H9 (cell line): ENCODE measurements around the gene APOH. TPM values are rescaled to one million over a fixed set of nuclear protein-coding genes. Genes with fewer than 3 reads are reported as not detected.

ENCODE experiments used
- DNase-seq: peaks from one replicate; pipeline ENCODE4 v3.0.0-alpha.2; 2017
- H2AFZ ChIP-seq: one replicate; pipeline ENCODE4 v1.6.1; 2013; ENCODE audit warnings: mild to moderate bottlenecking, low read length, control low read depth, moderate library complexity
- H2AK5ac ChIP-seq: 2 replicates; pipeline ENCODE4 v1.6.1; 2013; ENCODE audit warnings: low read length, control low read depth, mixed read lengths; ENCODE audit not compliant: insufficient read length
- H2BK120ac ChIP-seq: one replicate; pipeline ENCODE4 v1.6.1; 2013; ENCODE audit warnings: low read depth, mild to moderate bottlenecking, low read length, control low read depth, inconsistent platforms; ENCODE audit not compliant: poor library complexity, severe bottlenecking
- H2BK12ac ChIP-seq: 2 replicates; pipeline ENCODE4 v1.6.1; 2013; ENCODE audit warnings: low read length, control low read depth, mixed read lengths, low read depth; ENCODE audit not compliant: insufficient read length
- H2BK15ac ChIP-seq: 2 replicates; pipeline ENCODE4 v1.6.1; 2013; ENCODE audit warnings: low read depth, low read length, control low read depth
- H2BK20ac ChIP-seq: one replicate; pipeline ENCODE4 v1.6.1; 2013; ENCODE audit warnings: low read depth, mild to moderate bottlenecking, low read length, control low read depth, inconsistent platforms; ENCODE audit not compliant: poor library complexity, severe bottlenecking
- H2BK5ac ChIP-seq: 2 replicates; pipeline ENCODE4 v1.6.1; 2013; ENCODE audit warnings: low read length, control low read depth, mixed read lengths; ENCODE audit not compliant: insufficient read length
- H3K14ac ChIP-seq: 2 replicates; pipeline ENCODE4 v1.6.1; 2013; ENCODE audit warnings: low read length, control low read depth; ENCODE audit not compliant: insufficient read depth
- H3K18ac ChIP-seq: 2 replicates; pipeline ENCODE4 v1.6.1; 2013; ENCODE audit warnings: low read depth, mild to moderate bottlenecking, mixed read lengths, low read length, control low read depth; ENCODE audit not compliant: insufficient read length
- H3K23ac ChIP-seq: 2 replicates; pipeline ENCODE4 v1.6.1; 2013; ENCODE audit warnings: low read length, control low read depth, mixed read lengths, low read depth; ENCODE audit not compliant: insufficient read length
- H3K23me2 ChIP-seq: 2 replicates; pipeline ENCODE4 v1.6.1; 2013; ENCODE audit warnings: low read depth, mild to moderate bottlenecking, mixed read lengths, low read length, control low read depth; ENCODE audit not compliant: insufficient read length, poor library complexity, severe bottlenecking
- H3K27ac ChIP-seq: 2 replicates; pipeline ENCODE4 v1.5.1; 2013; ENCODE audit warnings: low read length, control low read depth, mixed read lengths, low read depth; ENCODE audit not compliant: insufficient read length
- H3K27me3 ChIP-seq: 2 replicates; pipeline ENCODE4 v1.6.1; 2013; ENCODE audit warnings: low read length, control low read depth, inconsistent platforms; ENCODE audit not compliant: insufficient read depth
- H3K4ac ChIP-seq: 2 replicates; pipeline ENCODE4 v1.6.1; 2013; ENCODE audit warnings: low read depth, mild to moderate bottlenecking, control low read depth, inconsistent platforms, low read length, moderate library complexity
- H3K4me1 ChIP-seq: 2 replicates; pipeline ENCODE4 v1.6.1; 2013; ENCODE audit warnings: low read length, control low read depth, inconsistent platforms; ENCODE audit not compliant: insufficient read depth
- H3K4me2 ChIP-seq: 2 replicates; pipeline ENCODE4 v1.6.1; 2013; ENCODE audit warnings: low read length, control low read depth, mixed read lengths; ENCODE audit not compliant: insufficient read length, insufficient read depth
- H3K56ac ChIP-seq: 2 replicates; pipeline ENCODE4 v1.6.1; 2013; ENCODE audit warnings: low read depth, mild to moderate bottlenecking, mixed read lengths, low read length, control low read depth; ENCODE audit not compliant: insufficient read length
- H3K79me1 ChIP-seq: 2 replicates; pipeline ENCODE4 v1.6.1; 2013; ENCODE audit warnings: low read depth, mild to moderate bottlenecking, moderate library complexity, low read length, control low read depth, inconsistent platforms; ENCODE audit not compliant: insufficient read depth, poor library complexity, severe bottlenecking
- H3K79me2 ChIP-seq: 2 replicates; pipeline ENCODE4 v1.6.1; 2013; ENCODE audit warnings: low read length, control low read depth, inconsistent platforms; ENCODE audit not compliant: insufficient read depth
- H3K9ac ChIP-seq: 2 replicates; pipeline ENCODE4 v1.6.1; 2013; ENCODE audit warnings: low read length, control low read depth, mixed read lengths; ENCODE audit not compliant: insufficient read length; ENCODE audit errors: extremely low read depth
- H3K9me3 ChIP-seq: one replicate; pipeline ENCODE4 v1.6.1; 2013; ENCODE audit warnings: low read depth, low read length, inconsistent platforms; ENCODE audit not compliant: control insufficient read depth
- H3T11ph ChIP-seq: one replicate; pipeline ENCODE4 v1.6.1; 2013; ENCODE audit warnings: mild to moderate bottlenecking, low read length, control low read depth, inconsistent platforms
- H4K20me1 ChIP-seq: one replicate; pipeline ENCODE4 v1.6.1; 2013; ENCODE audit not compliant: control insufficient read depth, insufficient read length, insufficient read depth
- H4K5ac ChIP-seq: 2 replicates; pipeline ENCODE4 v1.6.1; 2013; ENCODE audit warnings: low read depth, mild to moderate bottlenecking, mixed read lengths, low read length, control low read depth; ENCODE audit not compliant: insufficient read length
- H4K8ac ChIP-seq: replicated peaks from 2 replicates; pipeline ENCODE4 v1.6.1; 2013; ENCODE audit warnings: low read length, control low read depth, mixed read lengths, low read depth; ENCODE audit not compliant: insufficient read length
- H4K91ac ChIP-seq: 2 replicates; pipeline ENCODE4 v1.6.1; 2013; ENCODE audit warnings: low read depth, mild to moderate bottlenecking, moderate library complexity, mixed read lengths, low read length, control low read depth; ENCODE audit not compliant: insufficient read length
- H3K27ac Mint-ChIP-seq, 3 experiments: 2 replicates in 2 of 3; 3 replicates in 1 of 3; pipeline ENCODE4 v1.8.0; 2020 to 2021; ENCODE audit warnings: mixed read lengths in 3 of 3, mild to moderate bottlenecking in 1 of 3, moderate library complexity in 1 of 3
- H3K27me3 Mint-ChIP-seq: 2 replicates; pipeline ENCODE4 v1.8.0; 2021; ENCODE audit warnings: low read depth, mild to moderate bottlenecking, moderate library complexity, mixed read lengths
- H3K36me3 Mint-ChIP-seq, 3 experiments: 2 replicates in 2 of 3; 3 replicates in 1 of 3; pipeline ENCODE4 v1.8.0; 2020 to 2021; ENCODE audit warnings: low read depth in 3 of 3, mixed read lengths in 3 of 3; ENCODE audit not compliant: insufficient read depth in 1 of 3
- H3K4me1 Mint-ChIP-seq, 2 experiments: 2 replicates each; pipeline ENCODE4 v1.8.0; 2020; ENCODE audit warnings: mixed read lengths in 2 of 2
- H3K4me3 Mint-ChIP-seq, 2 experiments: 2 replicates in 1 of 2; 3 replicates in 1 of 2; pipeline ENCODE4 v1.8.0; 2020 to 2021; ENCODE audit warnings: mild to moderate bottlenecking in 2 of 2, mixed read lengths in 2 of 2, moderate library complexity in 1 of 2
- H3K9me3 Mint-ChIP-seq, 2 experiments: 2 replicates in 1 of 2; 3 replicates in 1 of 2; pipeline ENCODE4 v1.8.0; 2020; ENCODE audit warnings: mild to moderate bottlenecking in 2 of 2, mixed read lengths in 2 of 2, moderate library complexity in 1 of 2
- total RNA-seq: library from RNA; stranded (reverse); gene quantifications from 2 replicates; pipeline ENCODE4 v1.2.1, GENCODE V29; 2021
- TF ChIP-seq, protein P1 (sequence below): fragments of 200-600 bp; sonication (generic); conservative IDR thresholded peaks from 3 replicates; pipeline ENCODE4 v1.8.0; 2021; ENCODE audit warnings: antibody characterized with exemption, mild to moderate bottlenecking

APOH gene
- total RNA-seq, 1 experiment from 2014 or later = not detected

DNA sequence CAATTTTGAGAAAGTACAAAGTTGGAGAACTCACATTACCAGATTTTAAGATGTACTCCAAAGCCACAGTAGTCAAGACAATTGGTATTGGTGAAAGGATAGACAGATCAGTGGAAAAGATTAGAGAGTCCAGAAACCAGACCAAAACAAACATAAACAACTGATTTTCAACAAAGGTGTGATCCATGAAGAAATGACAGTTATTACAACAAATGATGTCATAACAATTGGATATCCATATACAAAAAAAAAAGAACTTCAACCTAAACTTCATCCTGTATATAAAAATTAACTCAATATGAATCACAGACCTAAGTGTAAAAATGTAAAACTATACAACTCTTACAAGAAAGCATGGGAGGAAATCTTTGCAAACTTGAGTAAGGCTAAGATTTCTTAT is 45.7 kb downstream of the APOH start:
- TF ChIP-seq, protein P1, sequence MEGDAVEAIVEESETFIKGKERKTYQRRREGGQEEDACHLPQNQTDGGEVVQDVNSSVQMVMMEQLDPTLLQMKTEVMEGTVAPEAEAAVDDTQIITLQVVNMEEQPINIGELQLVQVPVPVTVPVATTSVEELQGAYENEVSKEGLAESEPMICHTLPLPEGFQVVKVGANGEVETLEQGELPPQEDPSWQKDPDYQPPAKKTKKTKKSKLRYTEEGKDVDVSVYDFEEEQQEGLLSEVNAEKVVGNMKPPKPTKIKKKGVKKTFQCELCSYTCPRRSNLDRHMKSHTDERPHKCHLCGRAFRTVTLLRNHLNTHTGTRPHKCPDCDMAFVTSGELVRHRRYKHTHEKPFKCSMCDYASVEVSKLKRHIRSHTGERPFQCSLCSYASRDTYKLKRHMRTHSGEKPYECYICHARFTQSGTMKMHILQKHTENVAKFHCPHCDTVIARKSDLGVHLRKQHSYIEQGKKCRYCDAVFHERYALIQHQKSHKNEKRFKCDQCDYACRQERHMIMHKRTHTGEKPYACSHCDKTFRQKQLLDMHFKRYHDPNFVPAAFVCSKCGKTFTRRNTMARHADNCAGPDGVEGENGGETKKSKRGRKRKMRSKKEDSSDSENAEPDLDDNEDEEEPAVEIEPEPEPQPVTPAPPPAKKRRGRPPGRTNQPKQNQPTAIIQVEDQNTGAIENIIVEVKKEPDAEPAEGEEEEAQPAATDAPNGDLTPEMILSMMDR = no peak
- Histone ChIP-seq H3K23ac (no peak overlapping the region), H2BK120ac (no peak overlapping the region), H2BK20ac (no peak overlapping the region), H3K79me2 (no peaks in the 10 kb centered on the region), H4K20me1 (no peaks in the 10 kb centered on the region), H2BK12ac (no peak overlapping the region), H3K79me1 (no peaks in the 10 kb centered on the region), H2AK5ac (no peak overlapping the region), H3K4me2 (no peak overlapping the region), H2BK5ac (no peak overlapping the region), H3K4me1 (no peaks in the 10 kb centered on the region), H3K9ac (no peak overlapping the region), H4K91ac (no peak overlapping the region), H3K27ac (no peak overlapping the region), H3K4ac (no peak overlapping the region), H3K23me2 (no peaks in the 10 kb centered on the region), H3K14ac (no peak overlapping the region), H4K8ac (no peak overlapping the region), H4K5ac (no peak overlapping the region), H3T11ph (no peak overlapping the region), H2BK15ac (no peak overlapping the region), H3K27me3 (no peaks in the 10 kb centered on the region), H3K18ac (no peak overlapping the region), H3K9me3 (no peaks in the 10 kb centered on the region), H2AFZ (no peak overlapping the region), H3K56ac (no peak overlapping the region)
- no peak for DNase-seq
- Mint-ChIP-seq H3K4me3 (no peak overlapping the region), H3K27ac (no peak overlapping the region), H3K9me3 (no peaks in the 10 kb centered on the region), H3K36me3 (peaks cover 0 to 5% (median 0%) of the 10 kb centered on the region in 3 experiments; a peak in 2 of 7 replicates), H3K27me3 (no peaks in the 10 kb centered on the region), H3K4me1 (no peaks in the 10 kb centered on the region)
